ENCODE data around the gene STEAP1B.
"Not testable (repeated sequence)": the region's sequence is repeated elsewhere in the genome, so short reads cannot be mapped to it uniquely, and the experiment has no call there.

GRCh38 chr7:22501336-22501735 lies 1.3 kb upstream of the STEAP1B start:
- not testable (repeated sequence) for TF ChIP-seq POLR2AphosphoS5, EP300, POLR2A (IDR thresholded peaks at IDR 0.05)
- TF ChIP-seq CTCF (IDR thresholded peaks at IDR 0.05) = peak in 2 of 7 experiments; percentile 14 to 20
